Measurements from ENCODE around the gene NANS.
"Not testable (repeated sequence)": the region's sequence is repeated elsewhere in the genome, so short reads cannot be mapped to it uniquely, and the experiment has no call there.

The NANS gene, protein sequence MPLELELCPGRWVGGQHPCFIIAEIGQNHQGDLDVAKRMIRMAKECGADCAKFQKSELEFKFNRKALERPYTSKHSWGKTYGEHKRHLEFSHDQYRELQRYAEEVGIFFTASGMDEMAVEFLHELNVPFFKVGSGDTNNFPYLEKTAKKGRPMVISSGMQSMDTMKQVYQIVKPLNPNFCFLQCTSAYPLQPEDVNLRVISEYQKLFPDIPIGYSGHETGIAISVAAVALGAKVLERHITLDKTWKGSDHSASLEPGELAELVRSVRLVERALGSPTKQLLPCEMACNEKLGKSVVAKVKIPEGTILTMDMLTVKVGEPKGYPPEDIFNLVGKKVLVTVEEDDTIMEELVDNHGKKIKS
- long read RNA-seq, donor 1, transcript NANS-201 (6 exons, 1,170 nt), result major isoform, 23 of 31 reads
- long read RNA-seq, donor 1, partial matches to known transcripts, result 7 of 31 reads
- long read RNA-seq, donor 1, other reads (novel, unspliced or antisense), result 0 of 31 reads
- long read RNA-seq, donor 2, transcript NANS-201 (6 exons, 1,170 nt), result major isoform, 9 of 10 reads
- long read RNA-seq, donor 2, partial matches to known transcripts, result 0 of 10 reads
- long read RNA-seq, donor 2, other reads (novel, unspliced or antisense), result 0 of 10 reads
- long read RNA-seq, donor 3, transcript NANS-201 (6 exons, 1,170 nt), result major isoform, 6 of 6 reads
- long read RNA-seq, donor 3, partial matches to known transcripts, result 0 of 6 reads
- long read RNA-seq, donor 3, other reads (novel, unspliced or antisense), result 0 of 6 reads
- long read RNA-seq, donor 4, transcript NANS-201 (6 exons, 1,170 nt), result major isoform, 14 of 26 reads
- long read RNA-seq, donor 4, partial matches to known transcripts, result 11 of 26 reads
- long read RNA-seq, donor 4, other reads (novel, unspliced or antisense), result 0 of 26 reads
- long read RNA-seq, donor 5, transcript NANS-201 (6 exons, 1,170 nt), result major isoform, 15 of 23 reads
- long read RNA-seq, donor 5, partial matches to known transcripts, result 6 of 23 reads
- long read RNA-seq, donor 5, other reads (novel, unspliced or antisense), result 0 of 23 reads
- long read RNA-seq, donor 6, transcript NANS-201 (6 exons, 1,170 nt), result major isoform, 15 of 16 reads
- long read RNA-seq, donor 6, partial matches to known transcripts, result 0 of 16 reads
- long read RNA-seq, donor 6, other reads (novel, unspliced or antisense), result 0 of 16 reads
- long read RNA-seq, donor 7, transcript NANS-201 (6 exons, 1,170 nt), result major isoform, 32 of 32 reads
- long read RNA-seq, donor 7, partial matches to known transcripts, result 0 of 32 reads
- long read RNA-seq, donor 7, other reads (novel, unspliced or antisense), result 0 of 32 reads
- long read RNA-seq, donor 8, transcript NANS-201 (6 exons, 1,170 nt), result major isoform, 16 of 18 reads
- long read RNA-seq, donor 8, partial matches to known transcripts, result 0 of 18 reads
- long read RNA-seq, donor 8, other reads (novel, unspliced or antisense), result 0 of 18 reads

DNA sequence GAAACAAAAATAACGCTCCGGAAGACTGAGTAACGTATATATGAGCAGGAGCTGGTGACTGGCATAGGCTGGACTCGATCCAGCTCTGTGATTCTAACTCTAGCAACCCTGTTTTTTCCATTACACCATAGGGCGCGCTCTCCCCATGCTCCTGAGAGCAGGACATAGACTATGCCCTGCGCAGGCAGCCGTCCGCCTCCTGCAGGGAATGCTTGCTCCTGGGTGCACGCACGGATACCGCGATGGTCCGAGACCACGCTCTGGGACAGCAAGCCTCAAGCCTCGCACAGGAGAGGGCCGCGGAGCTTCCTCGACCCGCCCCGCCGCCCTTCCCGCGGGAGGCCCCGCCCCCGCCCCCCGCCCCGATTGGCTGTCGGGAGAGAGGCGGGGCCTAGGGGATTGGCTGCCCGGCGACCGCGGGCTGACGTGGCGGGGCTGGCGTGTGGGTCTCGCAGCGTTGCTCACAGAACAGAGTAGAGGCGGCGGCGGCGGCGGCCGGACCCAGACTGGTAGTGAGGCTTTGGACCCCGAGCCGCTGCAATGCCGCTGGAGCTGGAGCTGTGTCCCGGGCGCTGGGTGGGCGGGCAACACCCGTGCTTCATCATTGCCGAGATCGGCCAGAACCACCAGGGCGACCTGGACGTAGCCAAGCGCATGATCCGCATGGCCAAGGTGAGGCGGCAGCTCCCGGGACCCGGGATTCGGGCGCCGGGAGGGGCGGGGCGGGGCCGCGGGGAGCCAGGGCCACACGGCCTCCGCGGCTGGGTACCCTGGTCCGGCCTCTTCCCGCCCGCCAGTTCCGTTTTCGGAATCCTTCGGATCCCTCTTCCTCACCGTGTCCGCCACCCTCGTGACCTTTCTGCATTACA is at the start of gene NANS:
TSS of gene NANS (plus strand) at position 464 of the 869 bp plus-strand sequence. CDS start at position 541, 77 bp downstream.
- DNase-seq, result peak; percentile 93

- DNase-seq, result no peak
Observed at GRCh38 chr9:98007251-98007928, 49.1 kb upstream of the NANS start.

DNA sequence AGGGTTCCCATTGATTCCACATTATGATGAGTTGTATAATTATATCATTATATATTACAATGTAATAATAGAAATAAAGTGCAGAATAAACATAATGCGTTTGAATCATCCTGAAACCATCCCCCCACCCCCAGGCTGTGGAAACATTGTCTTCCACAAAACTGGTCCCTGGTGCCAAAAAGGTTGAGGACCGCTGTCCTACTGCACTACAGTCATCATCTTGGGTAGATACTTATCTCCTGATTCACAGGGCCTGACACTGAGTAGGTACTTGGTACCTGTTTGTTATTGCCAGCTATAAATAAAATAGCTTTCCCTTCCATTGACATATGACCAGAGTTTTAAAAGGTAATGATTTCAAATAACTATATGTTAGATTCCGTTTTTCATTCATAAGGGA is 47.8 kb upstream of the NANS start:
- DNase-seq, result no peak

DNA sequence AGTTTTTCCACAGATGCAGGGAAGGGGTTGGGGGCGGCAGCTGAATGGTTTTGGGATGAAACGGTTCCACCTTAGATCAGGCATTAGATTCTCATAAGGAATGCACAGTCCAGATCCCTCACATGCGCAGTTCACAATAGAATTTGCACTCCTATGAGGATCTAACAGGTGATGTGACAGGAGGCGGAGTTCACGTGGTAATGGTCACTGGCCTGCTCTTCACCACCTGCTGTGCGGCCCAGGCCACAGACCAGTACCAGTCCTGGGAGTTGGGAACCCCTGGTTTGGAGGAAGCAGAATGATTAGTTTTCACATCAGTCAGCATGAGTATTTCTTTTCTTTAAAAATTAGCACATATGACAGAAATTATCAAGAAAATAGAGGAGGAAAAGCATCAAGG is 47.1 kb upstream of the NANS start:
- DNase-seq, result no peak

- DNase-seq, result no peak
Observed at GRCh38 chr9:98009936-98010335, 46.6 kb upstream of the NANS start.

DNA sequence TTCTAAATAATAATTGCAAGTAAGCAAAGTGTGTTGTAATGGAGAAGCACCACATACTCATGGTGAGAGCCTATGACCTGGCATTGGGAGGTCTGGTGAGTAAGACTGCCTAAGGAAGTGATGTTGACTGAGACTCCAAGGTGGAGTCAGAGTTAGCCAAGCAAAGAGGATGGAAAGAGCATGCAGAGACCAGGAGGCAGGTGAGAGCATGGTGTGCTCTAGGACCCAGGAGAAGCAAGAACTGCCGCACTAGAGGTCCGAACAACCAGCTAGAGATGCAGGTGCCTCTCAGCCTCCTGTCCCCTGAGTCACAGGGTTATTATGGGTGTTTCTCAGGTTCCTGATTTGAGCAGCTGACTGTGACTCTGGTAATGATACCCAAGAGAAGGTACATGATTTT is 46.1 kb upstream of the NANS start:
- no peak for DNase-seq

DNA sequence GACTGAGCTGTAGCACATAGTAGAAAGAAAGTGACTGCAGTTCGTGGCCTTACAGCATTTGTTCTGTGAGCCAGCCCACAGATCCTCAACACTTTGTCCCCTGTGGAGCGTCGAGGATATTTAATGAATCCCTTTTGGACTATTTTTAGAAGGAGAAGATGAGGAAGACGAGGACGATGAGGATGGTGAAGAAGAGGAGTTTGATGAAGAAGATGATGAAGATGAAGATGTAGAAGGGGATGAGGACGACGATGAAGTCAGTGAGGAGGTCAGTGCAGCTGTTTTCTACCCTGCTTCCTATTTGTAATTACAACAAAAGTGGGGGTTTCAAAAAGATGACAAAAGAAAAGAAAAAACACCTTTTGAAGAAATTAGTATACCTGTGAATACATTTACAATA is 45.4 kb upstream of the NANS start:
- DNase-seq, result no peak

DNA sequence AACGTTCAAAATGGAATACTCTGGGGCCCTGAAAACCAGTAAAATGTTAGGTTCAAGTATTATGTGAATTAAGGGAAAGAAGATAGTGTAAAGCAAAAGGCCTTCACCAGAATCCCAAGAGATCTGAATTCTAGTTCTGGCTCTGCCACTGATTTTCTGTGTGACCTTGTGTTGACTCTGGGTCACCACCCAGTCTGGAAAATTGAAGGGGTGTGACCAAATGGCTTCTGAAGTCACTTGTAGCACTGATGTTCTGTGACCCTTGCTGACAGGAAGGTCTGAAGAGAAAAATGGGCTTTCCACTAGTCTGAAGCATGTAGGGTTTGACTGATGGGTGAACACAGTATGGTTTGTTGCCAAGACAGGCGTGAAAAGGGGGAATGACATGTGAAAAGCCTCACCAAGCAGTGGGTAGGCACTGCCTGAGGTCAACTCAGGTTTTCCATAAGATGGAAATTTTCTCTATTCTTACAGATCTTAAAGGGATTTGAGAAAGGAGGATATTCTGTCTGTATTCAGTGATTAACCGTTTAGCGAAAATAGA is 40.3 kb upstream of the NANS start:
- DNase-seq, result no peak

DNA sequence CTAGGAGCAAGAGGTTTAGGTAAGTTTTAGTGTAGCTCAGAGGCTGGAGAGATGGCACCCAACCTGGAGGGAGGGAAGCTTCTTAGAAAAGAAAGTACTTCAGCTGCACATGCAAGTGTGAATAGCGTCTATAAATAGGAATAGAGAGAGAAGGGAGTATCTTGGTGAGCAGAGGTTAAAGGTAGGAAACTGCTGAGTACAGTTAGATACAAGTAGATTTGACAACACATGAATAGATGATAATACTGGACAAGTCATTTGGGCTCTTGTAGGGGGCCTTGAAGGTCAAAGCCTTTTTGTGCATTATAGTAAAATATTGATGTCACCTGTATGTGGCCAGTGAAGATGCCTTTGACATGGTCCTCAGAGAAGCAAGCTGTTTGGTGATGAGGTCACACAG is 39.2 kb upstream of the NANS start:
- no peak for DNase-seq

DNA sequence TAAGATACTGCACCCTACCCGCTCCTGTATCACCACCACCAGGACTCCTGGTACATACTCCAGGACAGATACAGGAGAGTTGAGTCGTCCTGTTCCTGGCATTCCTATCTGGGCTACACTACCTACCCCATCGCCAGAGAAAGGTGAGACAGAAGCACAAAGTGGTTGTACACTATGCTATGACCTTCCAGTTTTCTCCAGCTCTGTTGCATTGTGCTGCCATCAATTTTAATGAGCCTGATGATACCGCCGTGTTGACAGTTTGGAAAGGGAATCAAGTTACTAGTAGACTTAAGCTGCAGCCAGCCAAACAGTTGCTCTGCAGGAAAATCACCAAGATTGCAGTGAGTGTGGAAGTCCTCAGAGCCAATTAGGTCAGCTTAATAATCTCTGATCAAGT is 38.2 kb upstream of the NANS start:
- no peak for DNase-seq

GRCh38 chr9:98019098-98019497 is 37.4 kb upstream of the NANS start:
- no peak for DNase-seq

DNA sequence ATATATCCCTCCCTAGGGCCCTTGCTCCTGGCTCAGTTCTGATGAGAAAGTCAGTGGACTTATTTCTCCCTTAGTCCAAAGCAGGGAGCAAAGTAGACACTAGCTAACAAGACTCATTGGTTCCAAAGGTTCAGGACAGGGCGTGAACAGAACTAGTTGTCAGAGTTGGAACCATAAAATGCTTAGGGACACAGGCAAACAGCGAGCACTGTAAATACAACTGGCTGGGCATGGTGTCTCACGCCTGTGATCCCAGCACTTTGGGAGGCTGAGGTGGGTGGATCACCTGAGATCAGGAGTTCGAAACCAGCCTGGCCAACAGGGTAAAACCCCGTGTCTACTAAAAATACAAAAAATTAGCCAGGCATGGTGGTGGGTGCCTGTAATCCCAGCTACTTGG is 36.7 kb upstream of the NANS start:
- DNase-seq, result not testable (repeated sequence)

DNA sequence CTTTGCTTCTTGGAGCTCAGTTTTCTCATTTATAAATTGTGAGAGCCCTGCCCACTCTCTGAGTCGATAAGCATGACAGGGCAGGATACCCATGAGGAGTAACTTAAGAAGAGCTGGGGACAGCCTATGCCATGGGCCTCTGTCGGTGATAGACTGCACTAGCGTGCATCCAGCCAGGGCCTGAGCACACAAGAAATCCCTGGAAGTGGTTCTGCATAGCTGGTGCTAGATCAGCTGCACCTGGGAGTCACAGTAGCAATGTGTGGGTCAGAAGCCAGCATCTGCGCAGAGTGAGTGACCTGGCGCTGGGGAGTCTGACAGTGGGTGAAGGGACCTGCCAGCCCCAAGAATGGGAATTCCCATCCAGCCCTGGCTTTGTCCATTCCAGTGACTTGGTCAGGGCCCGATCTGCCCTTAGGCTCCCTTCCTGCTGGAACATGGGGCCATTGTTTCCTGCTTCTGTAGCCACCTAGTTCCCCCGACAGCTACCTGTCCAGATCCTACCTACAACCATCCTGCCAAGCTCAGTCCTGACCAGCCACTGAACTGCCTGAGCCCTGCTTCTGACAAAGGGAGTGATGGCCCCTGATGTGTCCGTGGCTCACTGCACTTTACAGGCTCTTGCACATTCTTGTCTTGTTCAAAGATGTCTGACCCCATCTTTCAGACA is 35.9 kb upstream of the NANS start:
- no peak for DNase-seq

DNA sequence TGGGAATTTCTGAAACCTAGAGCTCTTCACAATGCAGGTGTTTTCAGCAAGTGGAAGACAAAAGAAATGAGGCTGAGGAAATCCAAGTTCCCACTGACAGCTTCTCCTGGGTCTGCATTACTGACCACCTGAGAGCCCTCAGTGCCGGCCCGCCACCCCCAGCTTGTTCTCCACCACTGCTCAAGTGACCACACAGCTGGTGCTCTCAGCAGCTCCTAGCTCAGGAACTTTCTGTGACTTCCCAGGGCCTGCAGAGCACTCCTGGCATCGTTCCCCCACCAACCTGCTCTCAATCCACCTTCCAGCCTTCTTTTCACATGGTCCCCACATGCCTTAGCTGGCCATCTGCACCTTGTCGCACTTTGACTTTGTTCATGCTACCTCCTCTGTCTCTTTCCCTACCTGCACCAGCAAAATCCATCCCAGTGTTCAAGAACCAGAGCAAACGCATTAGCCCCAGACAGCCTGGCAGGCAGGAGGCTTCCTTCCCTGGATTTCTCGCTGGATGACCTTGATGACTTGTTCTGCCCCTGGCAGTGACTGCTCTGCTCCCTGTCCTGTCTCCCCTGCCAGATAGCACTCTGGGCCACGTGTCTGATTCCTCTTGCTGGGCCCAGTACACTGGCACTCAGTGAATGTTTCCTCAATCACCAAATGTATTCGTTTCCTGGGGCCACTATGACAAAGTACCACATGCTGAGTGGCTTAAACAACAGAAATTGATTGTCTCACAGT is 35.1 kb upstream of the NANS start:
- no peak for DNase-seq

DNA sequence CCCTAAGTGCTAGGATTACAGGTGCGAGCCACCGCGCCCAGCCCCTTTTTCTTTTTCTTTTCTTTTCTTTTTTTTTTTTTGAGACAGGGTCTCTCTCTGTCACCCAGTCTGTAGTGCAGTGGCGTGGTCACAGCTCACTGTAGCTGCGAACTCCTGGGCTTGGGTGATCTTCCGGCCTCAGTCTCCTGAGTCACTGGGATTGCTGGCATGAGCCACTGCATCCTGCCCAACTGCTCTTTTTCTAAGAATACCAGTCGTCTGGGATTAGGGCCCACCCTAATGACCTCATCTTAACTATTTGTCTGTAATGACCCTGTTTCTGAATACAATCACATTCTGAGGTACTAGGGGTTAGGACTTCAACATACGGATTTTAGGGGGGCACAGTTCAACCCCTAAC is 34.1 kb upstream of the NANS start:
- DNase-seq, result no peak

- DNase-seq, result no peak
Observed at GRCh38 chr9:98024702-98025101, 31.8 kb upstream of the NANS start.

DNA sequence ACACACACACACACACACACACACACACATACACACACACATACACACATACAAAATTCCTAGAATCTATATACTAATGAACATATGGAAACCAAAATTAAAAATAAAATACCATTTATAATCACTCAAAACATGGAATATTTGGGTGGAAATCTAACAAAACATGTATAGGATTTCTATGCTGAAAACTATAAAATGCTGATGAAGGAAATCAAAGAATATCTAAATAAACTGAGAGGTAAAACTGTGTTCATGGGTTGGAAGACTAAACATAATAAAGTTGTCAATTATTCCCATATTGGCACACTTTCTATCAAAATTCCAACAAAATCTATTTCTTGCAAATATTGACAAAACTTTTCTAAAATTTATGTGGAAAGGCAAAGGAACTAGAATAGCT is 25.4 kb upstream of the NANS start:
- DNase-seq, result no peak

- DNase-seq, result no peak
Observed at GRCh38 chr9:98031935-98032334, 24.6 kb upstream of the NANS start.
